WERI-Rb-1 (cell line): ENCODE results near the gene SYCE3.

Experiments
- DNase-seq: peaks from one replicate; pipeline ENCODE4 v3.0.0-alpha.2; 2020
- H3K27ac ChIP-seq: fragments of 250-450 bp; sonication (Bioruptor Pico); 2 replicates; pipeline ENCODE4 v1.5.1; 2020; ENCODE audit warnings: mild to moderate bottlenecking, moderate library complexity
- H3K27me3 ChIP-seq: fragments of 250-450 bp; sonication (Bioruptor Pico); 2 replicates; pipeline ENCODE4 v1.5.1; 2021; ENCODE audit warnings: mild to moderate bottlenecking, low read depth, moderate library complexity; ENCODE audit not compliant: insufficient read depth, severe bottlenecking
- H3K36me3 ChIP-seq: fragments of 250-450 bp; sonication (Bioruptor Pico); 2 replicates; pipeline ENCODE4 v1.5.1; 2020; ENCODE audit warnings: mild to moderate bottlenecking, moderate library complexity
- H3K4me3 ChIP-seq: 2 replicates; pipeline ENCODE4 v1.5.1; 2011; ENCODE audit warnings: low read depth, mild to moderate bottlenecking, control low read depth, low read length
- H3K9me3 ChIP-seq: fragments of 250-450 bp; sonication (Bioruptor Pico); 2 replicates; pipeline ENCODE4 v1.5.1; 2021; ENCODE audit warnings: mild to moderate bottlenecking, moderate library complexity; ENCODE audit not compliant: severe bottlenecking
- TF ChIP-seq, protein P1 (sequence below): IDR thresholded peaks from 2 replicates; pipeline ENCODE4 v1.5.1; 2011; ENCODE audit warnings: low read depth, mild to moderate bottlenecking, control low read depth, inconsistent platforms, low read length

SYCE3 gene

DNA sequence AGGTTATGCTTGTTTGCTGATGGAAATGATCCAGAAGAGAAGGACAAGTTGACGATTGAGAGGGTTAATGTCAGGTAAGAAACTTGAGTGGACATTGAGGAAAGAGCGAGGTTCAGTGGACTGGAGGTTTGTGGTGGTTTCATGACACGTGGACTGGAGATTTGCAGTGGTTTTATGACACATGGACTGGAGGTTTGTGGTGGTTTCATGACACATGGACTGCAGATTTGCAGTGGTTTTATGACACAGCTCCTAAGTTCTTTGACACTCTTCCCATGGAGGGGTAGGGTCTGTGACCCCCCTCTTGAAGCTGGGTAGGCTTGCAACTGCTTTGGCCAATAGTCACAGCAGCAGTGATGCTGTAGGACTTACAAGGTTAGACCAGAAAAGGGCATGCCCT is 32.5 kb upstream of the SYCE3 start:
- H3K27me3 ChIP-seq, result no peaks in the 10 kb centered on the region
- no peak overlapping the region for H3K4me3 ChIP-seq
- peaks cover 9% of the 10 kb centered on the region for H3K36me3 ChIP-seq
- DNase-seq, result no peak
- TF ChIP-seq, protein P1, sequence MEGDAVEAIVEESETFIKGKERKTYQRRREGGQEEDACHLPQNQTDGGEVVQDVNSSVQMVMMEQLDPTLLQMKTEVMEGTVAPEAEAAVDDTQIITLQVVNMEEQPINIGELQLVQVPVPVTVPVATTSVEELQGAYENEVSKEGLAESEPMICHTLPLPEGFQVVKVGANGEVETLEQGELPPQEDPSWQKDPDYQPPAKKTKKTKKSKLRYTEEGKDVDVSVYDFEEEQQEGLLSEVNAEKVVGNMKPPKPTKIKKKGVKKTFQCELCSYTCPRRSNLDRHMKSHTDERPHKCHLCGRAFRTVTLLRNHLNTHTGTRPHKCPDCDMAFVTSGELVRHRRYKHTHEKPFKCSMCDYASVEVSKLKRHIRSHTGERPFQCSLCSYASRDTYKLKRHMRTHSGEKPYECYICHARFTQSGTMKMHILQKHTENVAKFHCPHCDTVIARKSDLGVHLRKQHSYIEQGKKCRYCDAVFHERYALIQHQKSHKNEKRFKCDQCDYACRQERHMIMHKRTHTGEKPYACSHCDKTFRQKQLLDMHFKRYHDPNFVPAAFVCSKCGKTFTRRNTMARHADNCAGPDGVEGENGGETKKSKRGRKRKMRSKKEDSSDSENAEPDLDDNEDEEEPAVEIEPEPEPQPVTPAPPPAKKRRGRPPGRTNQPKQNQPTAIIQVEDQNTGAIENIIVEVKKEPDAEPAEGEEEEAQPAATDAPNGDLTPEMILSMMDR, result no peak
- no peak overlapping the region for H3K27ac ChIP-seq
- no peaks in the 10 kb centered on the region for H3K9me3 ChIP-seq

DNA sequence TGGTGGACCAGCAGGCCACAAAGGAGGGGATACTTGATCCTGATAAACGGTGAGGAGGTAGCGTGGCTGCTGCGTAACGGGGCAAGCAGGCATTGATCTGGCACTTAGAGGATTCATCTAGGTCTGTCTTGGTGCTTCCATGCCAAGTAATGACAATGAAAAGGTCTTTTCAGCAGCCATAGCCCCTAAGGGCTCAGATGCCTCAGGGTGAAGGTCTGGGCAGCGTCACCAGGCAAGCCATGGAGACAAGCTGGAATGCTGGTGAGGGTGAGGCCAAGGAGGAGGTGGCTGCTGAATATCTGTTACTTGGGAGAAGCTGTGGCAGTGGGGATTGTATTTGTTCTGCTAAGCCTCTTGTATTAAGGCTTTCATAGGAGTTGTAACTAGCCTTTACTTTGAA is 24.7 kb upstream of the SYCE3 start:
- H3K27me3 ChIP-seq, result no peaks in the 10 kb centered on the region
- H3K36me3 ChIP-seq, result peaks cover 10% of the 10 kb centered on the region; the same call in 1 of the 2 replicates
- H3K4me3 ChIP-seq, result no peak overlapping the region
- no peak overlapping the region for H3K27ac ChIP-seq
- DNase-seq, result no peak
- no peaks in the 10 kb centered on the region for H3K9me3 ChIP-seq
- TF ChIP-seq, protein P1, result no peak

DNA sequence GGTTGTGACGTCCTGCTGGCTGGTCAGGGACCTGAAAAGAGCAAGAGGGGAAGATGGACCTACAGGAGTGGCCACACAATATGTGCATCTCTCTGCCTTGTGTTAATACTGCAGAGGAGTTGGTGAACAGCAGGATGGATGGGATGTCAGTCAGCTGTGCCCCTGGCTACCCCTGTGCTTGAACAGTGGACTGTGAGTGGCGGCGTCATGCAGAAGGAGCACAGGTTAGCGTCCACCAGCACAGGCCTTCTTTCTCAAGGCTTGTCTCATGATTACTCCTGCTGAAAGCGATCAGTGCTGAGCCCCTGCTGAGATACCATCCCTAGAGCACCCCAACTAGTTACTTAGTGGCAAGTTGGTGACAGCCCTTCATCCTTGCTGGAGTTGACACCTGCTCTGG is 23.7 kb upstream of the SYCE3 start:
- Histone ChIP-seq H3K36me3 (peaks cover 11% of the 10 kb centered on the region; the same call in 1 of the 2 replicates), H3K27me3 (no peaks in the 10 kb centered on the region), H3K27ac (no peak overlapping the region), H3K9me3 (no peaks in the 10 kb centered on the region), H3K4me3 (no peak overlapping the region)
- no peak for DNase-seq
- TF ChIP-seq, protein P1, result no peak

DNA sequence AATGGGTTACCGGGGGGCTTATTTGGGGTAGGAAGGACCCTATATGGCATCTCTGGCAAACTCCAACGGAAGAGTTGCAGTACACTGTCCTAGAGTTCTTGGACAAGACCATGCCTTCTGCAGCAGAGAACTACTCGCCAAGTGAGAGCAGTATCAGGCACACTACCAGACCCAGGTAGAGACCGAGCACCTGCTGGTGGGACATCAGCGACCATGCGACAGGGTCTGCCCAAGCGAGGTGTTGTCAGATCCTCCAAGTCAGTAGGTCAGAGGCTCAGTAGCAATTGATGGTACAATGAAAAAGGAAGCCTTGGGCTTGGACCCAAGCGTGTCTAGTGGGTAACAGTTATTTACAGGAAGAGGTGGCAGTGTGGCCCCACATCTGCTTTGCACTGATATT is 23.1 kb upstream of the SYCE3 start:
- no peak overlapping the region for H3K4me3 ChIP-seq
- H3K27me3 ChIP-seq, result no peaks in the 10 kb centered on the region
- DNase-seq, result no peak
- peaks cover 14% of the 10 kb centered on the region for H3K36me3 ChIP-seq
- TF ChIP-seq, protein P1, result no peak
- H3K9me3 ChIP-seq, result no peaks in the 10 kb centered on the region
- H3K27ac ChIP-seq, result no peak overlapping the region

DNA sequence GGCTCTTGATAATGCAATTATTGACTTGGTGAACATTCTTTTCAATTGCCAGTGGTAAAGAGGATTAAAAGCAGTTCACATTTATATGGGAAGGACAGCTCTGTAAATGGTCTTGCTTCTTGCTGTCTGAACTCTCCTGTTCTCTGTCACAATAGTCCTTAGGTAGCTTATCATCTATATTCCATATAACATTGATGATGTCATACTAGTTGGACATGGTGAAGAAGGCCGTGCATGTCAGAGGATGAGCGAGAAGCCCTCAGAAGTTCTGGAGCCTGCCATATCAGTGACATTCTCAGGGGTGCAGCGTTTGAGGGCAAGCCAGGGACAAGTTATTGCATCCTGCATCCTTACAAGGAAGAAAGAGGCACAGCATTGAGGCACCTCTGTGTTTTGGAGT is 22.5 kb upstream of the SYCE3 start:
- H3K4me3 ChIP-seq, result no peak overlapping the region
- H3K36me3 ChIP-seq, result peaks cover 19% of the 10 kb centered on the region
- no peaks in the 10 kb centered on the region for H3K9me3 ChIP-seq
- TF ChIP-seq, protein P1, result no peak
- no peaks in the 10 kb centered on the region for H3K27me3 ChIP-seq
- H3K27ac ChIP-seq, result no peak overlapping the region
- DNase-seq, result no peak
